Ammon's horn (tissue), 1 donor: ENCODE results near the gene HJV.

Source experiments
- DNase-seq: peaks from one replicate; pipeline ENCODE4 v3.0.0-alpha.2; 2016; ENCODE audit warnings: low spot score

HJV gene

DNA sequence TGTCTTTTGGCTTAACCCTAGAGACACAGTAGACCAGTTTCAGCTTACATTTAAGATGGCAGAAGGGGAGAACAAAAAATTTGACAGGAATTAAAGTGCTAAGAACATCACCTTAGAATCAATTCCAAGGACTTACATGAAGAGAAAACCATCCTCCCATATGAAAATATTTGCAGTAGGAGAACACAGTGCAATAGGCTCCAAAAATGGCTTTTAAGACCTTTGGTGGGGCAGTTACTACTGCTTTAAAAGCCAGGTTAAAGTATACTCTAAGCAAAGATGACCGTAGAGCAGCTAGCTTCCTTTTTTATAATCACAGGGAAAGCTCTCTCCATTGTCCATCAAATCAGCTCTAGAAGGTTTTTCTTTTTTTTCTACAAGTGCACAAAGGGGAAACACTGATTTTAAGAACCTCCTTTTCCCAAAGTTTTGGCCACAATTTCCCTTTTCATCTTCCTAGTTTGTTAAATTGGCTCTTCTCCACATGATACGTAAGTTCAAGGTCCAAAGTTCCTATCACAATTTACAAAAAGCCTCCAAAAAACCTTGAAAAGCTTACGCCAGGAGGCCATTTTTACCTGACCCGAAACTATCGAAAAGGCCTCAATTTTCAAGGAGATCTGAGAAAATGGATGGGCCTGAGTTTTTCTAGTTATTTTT is 28.4 kb downstream of the HJV start:
- DNase-seq = no peak

DNA sequence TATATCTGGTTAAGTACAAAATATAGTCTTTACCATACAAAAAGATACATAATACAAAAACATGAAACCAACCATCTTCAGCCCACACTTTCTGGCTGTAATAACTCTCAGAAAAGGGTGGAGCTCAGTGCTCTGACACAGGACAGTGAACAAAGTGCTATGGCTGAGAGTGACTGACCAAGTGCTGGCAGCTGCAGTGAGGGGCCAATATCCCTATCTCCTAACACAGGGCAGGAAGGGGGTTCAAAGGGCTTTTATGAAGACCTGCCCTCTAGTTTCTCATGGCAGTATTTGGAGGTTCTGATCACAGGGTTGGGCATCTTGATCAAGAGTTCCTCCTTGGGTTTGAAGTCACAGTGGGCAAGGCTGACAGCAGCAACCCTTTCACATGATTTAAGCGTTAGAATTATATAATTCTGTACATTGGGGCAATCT is 29.0 kb downstream of the HJV start:
- no peak for DNase-seq

DNA sequence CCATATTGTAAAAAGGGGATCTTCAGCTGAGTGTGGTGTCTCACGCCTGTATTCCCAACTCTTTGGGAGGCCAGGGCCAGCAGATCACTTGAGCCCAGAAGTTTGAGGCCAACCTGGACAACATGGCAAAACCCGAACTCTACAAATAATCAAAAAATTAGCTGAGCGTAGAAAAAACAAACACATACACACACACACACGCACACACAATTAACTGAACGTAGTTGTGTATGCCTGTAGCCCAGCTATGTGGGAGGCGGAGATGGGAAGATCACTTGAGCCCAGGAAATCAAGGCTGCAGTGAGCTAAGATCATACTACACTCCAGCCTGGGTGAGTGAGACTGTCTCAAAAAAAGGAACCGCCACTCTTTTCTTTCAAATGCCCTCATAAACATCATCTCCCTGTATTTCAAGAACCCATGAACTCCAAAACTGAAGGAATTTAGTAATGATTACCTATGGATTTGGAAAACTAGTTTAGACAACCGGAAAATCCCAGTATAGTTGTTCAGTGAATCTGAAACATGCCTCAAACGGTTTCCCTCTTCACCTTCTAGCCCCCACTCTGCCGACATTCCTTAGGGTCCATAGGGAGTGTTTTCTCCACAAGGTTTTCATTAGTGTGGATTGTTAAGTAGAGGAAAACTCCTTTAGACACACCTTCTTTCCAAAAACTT is 29.7 kb downstream of the HJV start:
- DNase-seq = no peak

DNA sequence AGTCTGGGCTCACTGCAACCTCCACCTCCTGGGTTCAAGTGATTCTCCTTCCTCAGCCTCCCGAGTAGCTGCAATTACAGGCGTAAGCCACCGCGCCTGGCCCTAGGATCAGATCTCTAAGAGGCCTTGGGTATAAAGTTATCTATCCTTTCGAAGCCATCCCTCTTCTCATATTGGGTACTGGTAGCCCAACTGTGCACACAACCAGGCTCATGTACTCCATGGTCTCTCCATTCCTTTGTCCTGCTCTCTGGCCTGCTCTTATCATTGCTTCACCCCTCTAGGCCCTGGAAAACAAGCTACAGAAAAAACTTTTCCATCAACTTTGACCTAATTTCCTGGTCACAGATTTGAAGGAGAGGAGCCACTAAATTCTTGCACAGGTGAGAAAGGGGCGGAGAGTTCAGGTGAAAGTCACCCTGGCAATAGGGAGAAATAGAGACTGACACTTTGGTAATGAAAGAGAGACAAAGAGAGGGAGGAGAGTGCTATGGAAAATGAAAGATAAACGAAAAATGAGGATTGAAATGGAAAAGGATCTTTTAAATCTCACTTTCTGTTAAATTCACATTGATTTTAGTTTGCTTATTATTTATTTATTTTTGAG is 31.2 kb downstream of the HJV start:
- DNase-seq = no peak

DNA sequence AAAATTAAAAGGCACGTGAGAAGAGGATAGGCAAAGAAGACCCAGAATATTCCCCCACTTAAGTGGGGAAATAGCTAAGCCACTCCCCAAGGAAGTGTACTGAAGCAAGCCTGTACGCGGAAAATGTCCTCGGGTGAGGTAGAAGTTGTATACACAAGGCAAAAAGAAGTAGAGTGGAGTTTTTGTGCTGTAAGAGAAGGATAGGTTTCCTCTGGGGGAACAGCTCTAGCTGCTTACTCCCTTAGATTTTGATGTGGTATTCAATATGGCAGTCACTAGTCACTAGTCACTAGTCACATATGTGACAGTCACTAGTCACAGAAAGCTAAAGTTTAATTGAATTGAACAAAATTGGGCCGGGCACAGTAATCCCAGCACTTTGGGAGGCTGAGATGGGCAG is 32.8 kb downstream of the HJV start:
- DNase-seq = no peak

DNA sequence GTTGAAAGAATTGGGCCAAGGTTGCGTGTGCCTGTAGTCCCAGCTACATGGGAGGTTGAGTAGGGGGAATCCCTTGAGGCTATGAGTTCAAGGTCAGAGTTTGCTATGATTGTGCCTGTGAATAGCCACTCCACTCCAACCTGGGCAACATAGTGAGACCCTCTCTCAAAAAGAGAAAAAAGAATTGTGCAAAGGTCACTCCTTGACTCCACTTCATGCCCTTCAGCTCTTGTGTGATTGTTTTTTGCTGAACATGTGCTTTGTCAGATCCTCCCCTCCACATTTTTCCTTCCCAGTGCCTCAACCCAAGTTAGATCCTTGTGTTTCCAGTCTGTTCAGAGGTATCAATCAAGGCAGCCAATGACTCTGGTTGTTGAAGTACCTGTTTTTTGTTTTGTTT is 33.6 kb downstream of the HJV start:
- no peak for DNase-seq

DNA sequence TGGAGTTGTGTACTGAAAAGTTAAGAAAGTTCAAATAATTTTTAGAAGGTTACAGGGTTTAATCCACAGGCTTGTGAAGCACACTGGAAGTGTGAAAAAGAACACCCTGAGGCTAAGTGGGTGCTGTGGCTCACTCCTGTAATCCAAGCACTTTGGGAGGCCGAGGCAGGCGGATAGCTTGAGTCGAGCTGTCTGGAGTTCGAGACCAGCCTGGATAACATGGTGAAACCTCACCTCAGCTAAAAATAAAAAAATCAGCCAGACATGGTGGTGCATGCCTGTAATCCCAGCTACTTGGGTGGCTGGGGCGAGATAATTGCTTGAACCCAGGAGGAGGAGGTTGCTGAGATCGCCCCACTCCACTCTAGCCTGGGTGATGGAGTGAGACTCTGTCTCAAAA is 35.0 kb downstream of the HJV start:
- DNase-seq = no peak

DNA sequence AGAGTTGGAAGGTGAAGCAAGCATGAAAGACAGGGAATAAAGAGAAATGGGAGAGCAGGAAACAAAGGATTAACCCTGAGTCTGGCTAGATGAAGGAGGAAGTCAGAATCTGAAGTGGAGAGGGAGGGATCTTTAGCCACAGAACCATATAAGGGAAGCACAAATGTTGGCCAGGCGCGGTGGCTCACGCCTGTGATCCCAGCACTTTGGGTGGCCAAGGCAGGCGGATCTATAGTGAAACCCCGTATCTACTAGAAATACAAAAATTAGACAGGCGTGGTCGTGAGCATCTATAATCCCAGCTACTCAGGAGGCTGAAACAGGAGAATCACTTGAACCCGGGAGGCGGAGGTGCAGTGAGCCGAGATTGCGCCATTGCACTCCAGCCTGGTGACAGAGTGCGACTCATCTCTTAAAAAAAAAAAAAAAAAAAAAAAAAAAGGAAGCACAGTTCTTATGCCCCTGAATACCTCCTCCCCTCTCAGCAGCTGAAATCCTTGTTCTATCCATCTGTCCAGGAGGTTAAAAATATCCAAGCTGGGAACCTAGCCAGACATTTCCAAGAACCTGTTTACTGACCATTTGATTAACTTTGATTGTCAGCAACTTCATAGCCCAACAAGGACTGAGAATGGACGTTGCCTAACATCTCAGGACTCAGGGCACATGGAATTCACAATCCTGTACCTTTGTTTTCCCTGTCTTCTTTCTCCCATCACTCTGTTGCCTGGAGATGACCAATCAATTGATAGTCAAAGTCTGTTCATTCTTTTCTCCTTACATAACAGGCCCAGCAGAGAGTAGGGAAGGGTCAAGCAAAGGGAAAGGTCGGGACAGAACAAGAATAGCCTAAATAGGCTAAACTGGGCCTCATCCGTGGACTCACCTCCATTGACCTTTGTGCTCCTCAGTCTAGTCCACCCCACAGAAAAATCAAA is 35.8 kb downstream of the HJV start:
- DNase-seq = no peak

DNA sequence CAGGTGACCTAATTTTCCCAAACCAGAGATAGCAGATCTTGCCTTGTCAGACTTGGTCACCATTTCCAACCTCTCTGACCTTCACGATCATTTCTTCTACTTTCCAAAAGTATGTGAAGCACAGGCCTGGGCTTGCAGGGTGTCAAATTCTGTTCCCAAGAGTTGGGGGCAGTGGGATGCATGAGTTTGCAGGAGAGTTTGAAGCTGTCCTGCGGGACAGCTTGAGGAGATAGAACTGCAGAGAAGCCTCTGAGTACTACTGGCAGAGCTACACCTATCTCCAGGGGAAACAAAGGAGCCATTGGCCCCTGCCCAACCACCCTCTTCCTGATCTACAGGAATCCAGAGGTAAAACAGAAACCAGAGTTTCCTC is 36.4 kb downstream of the HJV start:
- no peak for DNase-seq

DNA sequence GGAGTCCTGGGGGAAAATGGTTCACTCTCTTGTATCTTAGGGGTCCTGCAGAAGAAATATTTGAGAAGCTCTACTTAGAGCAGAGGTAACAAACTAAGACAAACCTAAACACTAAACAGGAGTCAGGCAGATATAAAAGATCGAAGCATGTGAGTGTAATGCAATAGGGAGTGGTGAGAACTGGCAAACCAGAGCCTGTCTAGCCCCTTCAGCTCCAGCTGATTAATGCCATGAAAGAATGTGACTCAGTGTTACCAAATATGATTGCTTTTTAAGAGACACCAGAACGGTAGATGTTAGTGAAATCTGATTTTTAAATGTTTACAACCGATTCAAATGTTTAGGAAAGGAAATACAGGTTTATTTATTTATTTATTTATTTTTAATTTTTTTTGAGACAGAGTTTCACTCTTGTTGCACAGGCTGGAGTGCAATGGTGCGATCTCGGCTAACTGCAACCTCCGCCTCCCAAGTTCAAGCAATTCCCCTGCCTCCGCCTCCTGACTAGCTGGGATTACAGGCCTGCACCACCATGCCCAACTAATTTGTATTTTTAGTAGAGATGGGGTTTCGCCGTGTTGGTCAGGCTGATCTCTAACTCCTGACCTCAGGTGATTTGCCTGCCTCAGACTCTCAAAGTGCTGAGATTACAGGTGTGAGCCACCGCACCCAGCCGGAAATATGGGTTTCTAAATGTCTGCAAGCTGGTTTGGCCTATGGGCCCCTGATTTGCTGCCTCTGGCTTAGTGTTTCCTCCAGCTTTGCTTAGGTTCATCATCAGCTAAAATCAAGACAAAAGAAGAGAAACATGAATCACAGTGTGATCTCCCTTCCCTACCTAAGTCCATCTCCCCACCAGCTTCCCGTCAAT is 37.3 kb downstream of the HJV start:
- DNase-seq = no peak

DNA sequence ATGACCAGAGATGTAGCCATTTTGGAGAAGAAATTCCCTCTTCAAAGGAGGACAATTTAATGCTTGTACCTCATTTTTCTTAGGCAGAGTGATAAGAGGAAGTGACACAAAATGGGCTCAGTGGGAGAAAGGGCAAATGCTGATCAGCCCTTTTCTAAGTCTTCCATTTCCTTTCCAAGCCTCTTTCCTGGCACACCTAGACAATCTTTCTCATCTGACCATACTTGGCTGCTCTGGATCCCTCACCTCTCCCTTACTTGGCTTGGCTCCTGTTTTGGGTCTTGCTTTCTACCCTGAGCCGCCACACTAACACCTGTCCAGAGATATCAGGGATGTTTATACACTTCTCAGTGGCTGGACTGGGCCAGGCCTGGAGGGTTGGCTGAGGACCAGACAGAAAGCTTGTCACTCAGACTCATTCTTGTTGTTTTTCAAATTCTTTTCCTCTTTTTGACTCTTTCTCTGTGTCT is 38.3 kb downstream of the HJV start:
- no peak for DNase-seq

DNA sequence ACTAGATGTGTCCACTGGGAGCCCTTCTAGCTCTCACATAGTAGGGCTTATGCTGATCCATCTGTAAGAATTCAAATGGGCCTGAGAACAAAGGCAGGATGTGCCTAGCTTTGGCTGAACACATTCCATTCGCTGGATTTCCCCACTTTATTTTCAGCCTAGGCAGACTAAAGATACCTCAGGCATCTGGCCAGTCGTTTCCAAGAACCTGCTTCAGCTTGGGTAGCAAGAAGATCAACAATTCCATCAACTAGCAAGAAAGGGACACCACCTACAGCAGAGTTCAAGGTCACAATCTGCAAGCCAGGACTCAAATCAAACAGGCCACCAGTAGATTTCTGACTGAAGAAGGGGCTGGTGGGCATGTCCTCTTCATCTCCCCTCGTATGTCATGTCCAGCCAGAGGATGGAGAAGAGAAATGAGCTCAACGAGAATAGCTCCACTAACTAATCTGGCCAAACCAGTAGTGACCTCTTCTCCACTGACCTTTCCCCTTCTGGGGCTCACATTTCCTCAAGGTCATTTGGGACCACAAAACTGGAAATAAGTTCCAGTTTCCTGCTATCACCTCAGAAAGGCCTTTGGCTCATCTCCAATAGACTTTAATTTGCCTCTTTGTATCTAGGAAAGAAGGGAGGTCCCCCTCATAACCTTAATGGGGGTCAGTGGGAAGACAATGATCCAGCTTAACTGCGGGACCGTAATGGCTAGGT is 39.4 kb downstream of the HJV start:
- DNase-seq = no peak

DNA sequence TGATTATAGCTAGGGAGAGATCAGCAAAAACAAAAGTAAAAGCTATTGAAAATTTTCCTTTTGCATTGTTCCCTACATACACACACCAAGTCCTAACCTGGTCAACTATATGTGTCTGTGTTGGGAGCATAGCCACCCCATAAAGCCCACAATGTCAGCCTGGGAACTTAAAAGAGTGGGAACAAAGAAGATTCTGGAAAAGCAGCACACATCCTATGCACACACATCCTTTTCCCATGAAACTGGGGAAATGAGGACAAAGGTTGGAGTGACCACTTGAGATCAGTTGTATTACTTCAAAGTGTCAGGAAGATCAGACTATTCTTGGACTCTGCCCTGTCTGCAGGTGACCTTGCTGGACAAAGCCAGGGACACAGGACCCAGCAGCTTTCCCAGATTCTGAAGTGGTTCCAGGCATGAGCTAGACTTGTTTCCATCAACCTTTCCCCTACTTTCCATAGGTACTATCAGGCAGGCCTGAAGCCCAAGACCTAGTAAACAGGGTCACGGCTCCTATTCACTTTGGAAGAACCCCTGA is 41.0 kb downstream of the HJV start:
- no peak for DNase-seq

DNA sequence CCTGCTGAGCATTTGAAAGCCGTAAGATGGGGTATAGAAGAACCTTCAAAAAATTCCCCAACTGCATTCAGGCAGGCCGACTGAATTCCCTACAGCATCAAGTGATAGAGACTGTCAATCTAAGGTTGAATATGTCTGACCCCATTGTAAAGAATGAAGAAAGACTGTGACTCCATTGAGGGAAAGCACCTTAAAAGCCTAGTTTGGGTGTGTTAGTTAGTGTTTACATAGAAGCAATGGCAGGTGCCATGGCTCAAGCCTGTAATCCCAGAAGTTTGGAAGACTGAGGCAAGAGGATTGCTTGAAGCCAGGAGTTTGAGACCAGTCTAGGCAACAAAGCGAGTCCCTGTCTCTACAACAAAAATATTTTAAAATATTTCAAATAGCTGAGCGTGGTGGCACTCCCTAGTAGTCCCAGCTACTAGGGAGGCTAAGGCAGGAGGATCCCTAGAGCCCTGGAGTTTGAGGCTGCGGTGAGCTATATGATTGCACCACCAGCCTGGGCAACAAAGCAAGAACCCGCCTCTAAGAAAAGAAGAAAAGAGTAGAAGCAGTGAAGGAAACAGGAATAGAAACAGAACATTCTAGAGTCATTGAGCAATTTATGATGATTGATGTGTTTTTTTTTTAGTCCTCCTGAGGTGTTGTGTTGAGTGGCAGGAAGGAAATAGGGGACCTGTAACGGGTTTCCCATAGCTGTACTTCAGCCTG is 41.6 kb downstream of the HJV start:
- no peak for DNase-seq

DNA sequence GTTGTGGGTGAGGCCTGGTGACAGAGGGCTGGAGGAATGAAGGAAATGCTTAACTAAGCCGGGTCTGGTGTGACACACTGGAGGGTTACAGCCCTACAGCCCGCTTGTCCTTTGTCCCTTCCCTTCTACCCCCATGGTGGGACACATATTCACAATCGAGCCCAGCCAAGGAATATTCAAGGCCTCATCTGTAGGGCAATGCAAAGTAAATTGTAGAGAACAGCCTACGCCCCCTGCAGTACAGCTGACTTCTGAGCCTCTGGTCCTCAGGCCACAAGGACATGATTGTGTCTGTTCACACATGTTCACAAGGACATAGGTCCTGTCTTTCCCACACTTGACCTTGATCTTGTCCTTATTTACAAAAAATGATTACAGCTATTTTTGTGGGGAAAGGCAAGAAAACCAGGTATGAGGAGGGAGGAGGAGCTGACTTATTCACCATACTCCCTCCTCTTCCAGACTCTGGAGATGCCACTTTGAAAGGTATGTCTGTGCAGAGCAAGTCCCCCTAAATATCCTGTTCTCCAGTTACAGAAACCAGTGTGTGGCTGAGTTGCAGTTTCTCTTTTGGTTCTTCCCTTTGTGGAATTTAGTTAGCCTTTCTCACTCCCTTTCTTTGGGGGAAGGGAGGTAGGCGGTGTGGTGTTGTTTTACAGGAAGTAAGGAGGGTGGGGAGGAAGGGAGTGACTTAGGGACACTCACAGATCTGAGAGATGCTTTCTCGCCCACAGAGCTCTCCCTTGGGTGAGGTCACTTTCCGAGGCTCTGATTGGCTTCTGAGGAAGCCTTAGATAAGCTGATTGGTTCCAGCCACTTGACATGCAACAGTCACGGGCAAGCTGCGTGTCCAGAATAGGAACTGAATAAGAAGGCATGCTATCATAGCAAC is 42.4 kb downstream of the HJV start:
- DNase-seq = peak; percentile 97

DNA sequence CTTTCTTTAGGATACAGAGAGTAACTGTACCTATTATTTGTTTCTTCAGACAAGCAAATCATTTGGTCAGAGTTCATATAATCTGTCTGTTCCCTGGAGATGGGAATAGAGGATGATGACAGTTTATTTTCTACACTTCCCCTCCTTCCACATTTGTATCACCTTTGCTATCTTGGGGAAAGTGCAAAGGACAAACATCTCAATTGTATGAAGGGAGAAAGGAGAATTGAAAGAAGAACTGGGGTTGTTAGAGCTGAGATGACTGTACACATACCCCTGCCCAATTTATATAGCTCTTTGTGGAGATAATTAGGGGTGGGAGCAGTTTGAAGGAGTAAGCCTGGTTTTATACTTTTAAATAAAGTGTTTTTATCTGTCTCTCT is 43.1 kb downstream of the HJV start:
- DNase-seq = no peak

DNA sequence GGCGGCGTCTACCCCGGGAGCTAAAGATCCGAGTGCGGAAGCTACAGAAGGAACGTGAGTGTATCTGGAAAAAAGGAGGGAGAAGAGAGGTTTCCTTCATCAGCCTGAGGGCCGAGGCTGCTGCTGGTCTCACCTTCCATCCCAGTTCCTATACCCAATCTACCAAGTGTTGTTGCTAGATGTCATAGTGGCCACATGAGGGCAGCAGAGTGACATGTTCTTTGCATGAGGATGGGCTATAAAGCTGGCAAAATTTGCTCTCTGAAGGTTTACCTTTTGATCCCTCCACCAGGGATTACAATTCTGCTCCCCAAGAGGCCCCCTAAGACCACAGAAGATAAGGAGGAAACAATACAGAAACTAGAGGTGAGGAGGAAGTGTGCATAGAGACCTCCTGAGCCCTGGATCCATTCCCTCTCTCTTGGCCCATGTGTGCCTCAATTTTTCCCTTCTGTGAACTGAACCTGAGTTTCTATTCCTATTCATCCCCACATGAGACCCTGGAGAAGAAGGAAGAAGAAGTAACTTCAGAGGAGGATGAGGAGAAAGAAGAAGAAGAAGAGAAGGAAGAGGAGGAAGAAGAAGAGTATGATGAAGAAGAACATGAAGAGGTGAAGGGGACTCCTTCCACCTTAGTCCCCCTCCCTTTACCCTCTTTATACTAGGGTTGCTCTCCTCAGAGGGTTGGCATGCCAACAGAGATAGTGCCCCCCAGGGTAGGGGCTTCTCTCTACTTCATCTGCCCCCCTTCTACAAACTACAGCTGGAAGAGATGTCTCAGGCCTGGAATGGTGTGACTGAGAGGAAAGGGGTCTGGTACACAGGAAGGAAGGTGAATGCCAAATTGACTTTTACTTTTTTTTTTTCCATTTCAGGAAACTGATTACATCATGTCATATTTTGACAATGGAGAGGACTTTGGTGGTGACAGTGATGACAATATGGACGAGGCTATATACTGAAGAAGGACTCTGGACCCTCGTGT is 43.8 kb downstream of the HJV start:
- peak; percentile 95 for DNase-seq

DNA sequence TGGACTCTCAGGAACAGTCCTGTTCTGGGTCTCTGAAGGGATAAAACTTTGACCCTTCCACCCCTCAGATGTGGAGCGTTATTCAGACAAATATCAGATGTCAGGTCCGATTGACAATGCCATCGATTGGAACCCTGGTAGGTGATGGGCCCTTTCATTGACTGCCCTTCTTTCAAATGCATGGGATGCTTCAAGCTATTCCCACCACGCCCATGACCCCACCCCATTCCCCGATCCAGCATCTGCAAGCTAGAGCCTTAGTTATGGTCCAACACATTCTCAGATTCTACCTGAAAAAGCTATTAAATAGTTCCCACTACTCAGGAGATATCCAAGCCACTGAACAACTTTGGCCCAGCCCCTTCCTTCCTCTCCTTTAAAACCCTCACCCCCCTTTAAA is 44.5 kb downstream of the HJV start:
- DNase-seq = no peak
